A204.1 (cell line): ENCODE results near the gene UBL3.
A peak's percentile ranks its signal among the peaks of the same experiment; 100 is the strongest.

ENCODE experiments used
- FAIRE-seq: peaks from 2 replicates; lab custom pipeline; 2012; peaks lifted over from hg19 to GRCh38; lab: Jason Lieb, UNC

UBL3 gene

DNA sequence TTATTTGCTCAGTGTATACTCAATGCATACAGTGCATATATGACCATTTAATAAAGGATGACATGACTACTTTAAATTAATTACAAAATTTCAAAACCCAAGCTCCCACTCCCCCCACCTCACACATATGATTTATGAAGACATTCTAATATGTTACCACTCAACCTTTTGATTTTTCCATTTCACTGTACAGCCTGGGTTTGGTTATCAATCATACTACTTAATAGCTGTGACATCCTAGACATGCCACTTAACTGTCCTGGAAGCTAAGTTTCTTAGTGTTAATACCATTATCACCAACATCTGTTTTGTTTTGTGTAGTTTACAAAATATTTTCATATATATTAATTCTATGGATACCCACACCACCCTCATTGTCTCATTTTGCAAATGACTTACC lies 42.2 kb downstream of the UBL3 start:
- FAIRE-seq = no peak

DNA sequence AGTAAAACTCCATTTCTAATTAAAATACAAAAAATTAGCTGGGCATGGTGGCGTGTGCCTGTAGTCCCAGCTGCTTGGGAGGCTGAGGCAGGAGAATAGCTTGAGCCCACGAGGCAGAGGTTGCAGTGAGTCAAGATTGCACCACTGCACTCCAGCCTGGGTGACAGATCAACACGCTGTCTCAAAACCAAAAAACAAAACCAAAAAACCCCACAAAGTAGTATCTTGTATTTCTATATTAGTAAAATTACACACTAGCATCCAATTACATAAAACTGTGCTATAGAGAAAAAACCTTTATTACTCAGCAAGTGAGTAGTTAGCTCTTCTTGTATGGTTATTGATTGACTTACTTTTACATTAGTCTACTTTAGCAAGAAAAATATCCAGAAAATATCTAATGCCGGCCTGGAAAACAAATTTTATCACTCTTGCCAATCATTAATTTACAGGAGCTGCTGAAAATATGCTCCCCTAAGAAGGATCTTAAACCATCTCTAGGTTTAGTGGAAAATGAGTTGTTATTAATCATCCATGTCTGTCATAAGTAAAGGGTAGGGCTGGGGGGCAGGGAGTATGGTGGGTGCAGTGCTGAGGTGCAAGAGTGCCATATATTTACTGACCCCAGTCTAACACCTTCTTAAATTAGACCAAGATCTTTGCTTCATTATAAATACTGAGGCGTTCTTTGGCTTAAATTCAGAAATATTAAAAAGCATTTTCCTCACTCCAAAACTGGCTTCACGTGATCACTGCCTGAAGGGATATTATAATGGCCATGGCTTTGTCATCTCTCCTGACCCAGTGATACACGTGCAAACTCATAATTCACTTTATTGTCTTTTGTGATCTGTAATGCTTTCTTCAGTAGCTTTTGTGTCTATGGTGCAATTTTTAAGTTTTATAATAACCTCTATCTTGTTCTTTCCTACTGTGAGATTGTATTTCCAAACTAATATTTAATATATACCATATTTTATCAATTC lies 44.1 kb downstream of the UBL3 start:
- no peak for FAIRE-seq

DNA sequence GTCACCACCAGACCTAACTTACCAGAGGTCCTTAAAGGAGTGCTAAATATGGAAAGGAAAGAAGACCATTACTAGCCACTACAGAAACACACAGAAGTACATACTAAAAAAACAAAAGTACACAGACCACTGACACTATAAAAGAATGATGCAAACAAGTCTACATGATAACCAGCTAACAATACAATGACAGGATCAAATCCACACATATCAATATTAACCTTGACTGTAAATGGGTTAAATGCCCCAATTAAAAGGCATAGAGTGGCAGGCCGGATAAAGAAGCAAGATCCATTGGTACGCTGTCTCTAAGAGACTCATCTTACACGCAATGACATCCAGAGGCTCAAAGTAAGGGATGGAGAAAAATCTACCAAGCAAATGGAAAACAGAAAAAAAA lies 47.2 kb downstream of the UBL3 start:
- FAIRE-seq = no peak

DNA sequence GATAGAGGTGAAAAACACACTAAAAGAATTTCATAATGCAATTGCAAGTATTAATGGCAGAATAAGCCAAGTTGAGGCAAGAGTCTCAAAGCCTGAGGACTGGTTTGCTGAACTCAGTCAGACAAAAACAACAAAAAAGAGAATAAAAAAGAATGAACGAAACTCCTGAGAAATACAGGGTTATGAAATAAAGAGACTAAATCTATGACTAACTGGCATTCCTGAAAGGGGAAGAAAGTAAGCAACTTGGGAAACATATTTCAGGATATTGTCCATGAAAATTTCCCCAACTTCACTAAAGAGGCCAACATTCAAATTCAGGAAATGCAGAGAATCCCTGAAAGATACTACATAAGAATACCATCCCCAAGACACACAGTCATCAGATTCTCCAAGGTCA lies 47.8 kb downstream of the UBL3 start:
- FAIRE-seq = no peak

DNA sequence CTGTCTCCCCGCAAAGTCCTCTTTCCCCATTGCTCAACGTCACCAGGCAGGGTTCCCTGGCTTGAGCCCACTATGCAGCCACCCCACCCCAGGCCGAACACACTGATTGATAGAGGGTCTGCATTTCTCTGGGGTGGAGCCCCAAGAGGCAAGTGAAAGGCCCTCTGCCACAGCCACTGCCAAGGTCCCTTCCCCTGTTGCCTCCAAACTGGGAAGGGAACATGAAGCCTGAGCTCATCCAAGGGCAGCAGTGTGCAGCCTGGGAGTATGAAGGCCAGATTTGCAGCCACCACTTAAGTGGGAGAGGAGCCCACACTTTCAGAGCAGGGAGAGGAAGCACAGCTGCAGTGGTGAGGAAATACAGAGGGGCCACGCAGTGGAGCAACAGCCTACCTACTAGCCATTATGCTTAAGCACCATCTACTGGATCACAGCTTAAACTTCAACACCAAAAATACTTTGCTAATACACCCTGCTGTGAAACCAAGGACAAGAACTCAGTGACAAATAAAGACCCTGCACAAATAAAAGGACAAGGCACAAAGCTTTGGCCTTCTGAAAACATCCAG lies 48.6 kb downstream of the UBL3 start:
- FAIRE-seq = no peak

DNA sequence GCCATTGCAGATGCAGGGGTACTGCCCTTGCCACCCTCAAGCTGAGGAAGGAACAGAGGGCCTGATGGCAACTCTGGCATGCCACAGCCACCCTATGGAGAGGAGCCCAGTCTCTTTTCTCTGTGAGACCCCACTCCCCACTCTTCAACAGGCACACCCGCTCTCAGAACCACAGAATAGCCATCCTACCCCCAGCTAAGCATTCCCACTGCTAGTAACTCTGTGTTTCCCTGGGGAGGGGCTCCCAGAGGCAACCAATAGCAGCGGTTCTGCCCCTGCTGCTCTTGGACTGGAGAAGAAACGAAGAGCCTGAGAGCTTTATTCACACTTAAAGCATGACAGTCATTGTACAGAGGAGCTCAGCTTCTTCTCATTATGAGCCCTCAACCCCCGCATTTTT lies 49.3 kb downstream of the UBL3 start:
- no peak for FAIRE-seq

DNA sequence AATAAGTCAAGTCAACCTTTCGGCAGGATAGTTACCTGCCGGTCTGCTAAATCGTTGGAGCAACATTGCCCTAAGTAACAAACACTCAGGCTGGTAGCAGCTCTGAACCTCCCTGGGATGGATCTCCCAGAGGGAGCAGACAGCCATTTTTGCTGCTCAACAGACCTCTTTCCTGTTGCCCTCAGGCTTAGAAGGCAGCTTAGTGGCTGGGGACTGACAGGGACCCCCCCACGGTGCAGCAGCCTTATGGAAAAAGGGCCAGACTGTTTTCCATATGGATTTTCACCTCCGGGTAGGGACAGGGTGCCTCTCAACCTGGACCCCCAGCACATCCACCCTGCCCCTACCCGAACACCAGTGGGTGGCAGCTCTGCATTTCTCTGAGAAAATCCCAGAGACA lies 49.7 kb downstream of the UBL3 start:
- no peak for FAIRE-seq

DNA sequence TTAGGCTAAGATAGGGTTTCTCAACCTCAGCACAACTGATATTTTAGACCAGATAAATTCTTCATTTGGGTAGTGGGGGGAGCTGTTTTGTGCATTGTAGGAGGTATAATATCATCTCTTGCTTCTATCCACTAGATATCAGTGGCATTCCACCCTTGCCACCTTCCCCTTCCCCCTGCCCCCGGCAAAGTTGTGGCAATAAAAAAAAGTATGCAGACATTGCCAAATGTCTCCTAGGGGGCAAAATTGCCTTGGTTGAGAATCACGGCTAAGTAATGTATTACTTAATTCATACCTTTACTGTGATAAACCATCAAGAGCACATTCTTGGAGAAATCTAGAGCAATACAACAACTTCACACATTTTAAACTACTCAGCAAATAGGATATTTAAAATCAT lies 51.4 kb downstream of the UBL3 start:
- no peak for FAIRE-seq

DNA sequence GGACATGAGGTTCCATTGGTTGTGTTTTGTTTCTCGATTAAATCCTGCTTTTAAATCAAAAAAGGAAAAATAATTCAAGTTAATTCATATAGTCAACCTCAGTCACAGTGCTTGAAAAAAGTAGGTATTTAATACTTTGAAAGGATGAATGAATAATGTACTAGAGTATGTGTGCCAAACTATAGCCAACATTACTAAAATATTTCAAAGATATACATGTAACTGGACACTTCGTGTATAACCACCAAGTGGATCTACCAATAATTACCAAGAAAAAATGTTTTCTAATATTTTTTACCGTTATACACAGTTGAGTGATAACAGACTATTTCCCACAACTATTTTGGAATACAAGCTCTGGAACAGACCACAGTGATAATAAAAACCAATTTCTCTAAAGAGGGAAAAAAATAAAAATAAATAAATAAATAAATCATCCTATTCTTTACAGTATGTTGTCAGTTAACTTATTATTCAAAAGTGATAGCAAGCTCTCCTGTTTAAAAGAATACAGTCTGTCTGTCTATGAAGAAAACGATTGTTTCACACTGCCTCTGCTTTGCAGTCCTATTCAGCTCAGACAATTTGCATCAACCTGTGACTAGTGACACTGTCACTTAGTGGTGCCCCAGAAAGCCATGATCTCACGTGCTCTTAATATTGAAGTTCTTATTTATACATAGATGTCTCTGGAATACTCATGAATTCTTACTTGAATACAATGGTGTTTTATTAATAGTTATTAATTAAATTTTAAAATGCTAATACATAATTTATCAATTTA lies 58.2 kb downstream of the UBL3 start:
- no peak for FAIRE-seq

DNA sequence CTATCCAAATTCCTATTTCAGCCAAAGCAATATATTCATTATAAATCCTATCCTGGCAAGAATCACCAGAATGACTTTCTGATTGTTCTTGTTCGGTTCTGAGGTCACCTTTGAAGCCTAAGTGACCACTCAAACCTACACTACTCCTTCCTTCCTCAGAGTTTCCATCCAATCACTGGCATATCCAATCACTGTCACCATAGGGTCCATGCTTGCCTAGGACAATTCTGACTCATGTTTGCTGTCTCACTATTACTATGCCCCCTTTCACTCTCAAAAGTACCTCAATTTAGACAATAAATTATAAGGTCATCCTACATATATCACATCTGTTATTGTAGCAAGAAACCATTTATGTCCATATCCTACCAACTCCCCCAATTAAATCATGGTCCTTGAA lies 58.9 kb downstream of the UBL3 start:
- no peak for FAIRE-seq

DNA sequence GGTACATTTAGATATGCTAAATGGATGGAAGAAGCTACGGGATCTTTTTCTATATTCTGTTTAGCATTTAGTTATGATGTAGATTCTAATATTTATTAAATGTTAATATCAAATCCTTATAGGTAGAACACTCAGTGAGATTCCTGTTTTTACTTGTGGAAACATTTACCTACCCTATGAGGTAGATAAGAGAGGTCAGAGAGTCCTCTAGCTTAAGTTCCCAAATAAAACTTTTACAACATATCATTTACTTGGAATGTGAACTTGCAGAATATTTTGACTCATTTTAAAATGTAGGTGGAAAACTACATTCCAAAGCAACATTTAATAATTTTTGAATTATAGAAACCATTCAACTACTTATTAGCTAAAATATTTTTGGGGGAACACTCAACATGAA lies 63.7 kb downstream of the UBL3 start:
- no peak for FAIRE-seq

DNA sequence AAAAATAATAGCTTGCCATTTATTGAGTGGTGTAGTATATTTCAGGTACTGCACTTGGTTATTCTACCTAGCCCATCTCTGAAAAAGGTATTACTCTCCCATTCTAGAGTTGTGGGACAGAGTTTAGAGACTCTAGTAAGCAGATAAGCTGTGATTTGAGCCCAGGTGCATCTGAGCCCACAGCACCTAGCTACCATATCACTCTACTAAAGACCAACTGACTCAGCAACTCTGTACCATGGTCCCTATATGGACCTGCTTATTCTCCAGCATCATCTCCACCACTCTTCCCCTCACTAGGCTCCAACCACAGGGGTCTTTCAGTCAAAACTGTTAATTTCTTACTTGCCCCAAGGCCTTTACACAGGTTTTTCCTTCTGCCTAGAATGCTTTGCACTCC lies 64.4 kb downstream of the UBL3 start:
- no peak for FAIRE-seq

DNA sequence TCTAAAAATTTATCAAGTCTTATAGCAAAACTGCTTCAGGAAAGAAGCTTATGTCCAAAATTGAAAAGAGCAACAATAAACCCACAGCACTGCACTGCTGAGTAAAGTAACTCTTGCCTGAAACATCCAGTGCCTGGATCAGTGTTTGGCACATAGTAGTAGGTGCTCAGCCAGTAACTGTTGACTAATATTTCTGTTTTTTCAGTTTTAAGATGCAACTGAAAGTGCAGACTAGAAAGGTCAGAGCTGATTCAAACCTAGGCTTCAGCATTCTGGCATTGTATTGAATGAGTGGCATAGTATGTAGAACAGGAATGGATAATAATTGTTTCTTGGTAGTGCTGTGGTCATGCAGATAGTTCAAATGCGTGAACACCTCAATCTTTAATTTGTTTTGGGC lies 67.6 kb downstream of the UBL3 start:
- FAIRE-seq = no peak

DNA sequence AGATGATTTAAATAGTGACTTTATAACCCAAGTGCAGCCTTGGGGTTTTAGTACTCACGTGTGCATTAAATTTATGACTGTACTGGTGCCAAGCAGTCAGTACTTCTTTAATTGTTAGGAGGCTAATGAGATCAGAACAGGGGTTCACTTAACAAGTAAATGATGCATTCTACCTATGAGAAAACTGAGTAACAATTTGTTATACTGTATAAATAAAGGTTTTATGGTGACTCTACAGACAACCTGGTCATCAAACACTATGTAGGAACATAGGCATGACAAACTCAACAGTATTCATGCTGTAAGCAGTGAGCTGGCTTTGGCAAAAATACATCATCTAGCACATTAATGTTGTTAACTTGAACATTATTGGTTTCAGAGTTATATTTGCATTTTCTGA lies 75.6 kb downstream of the UBL3 start:
- FAIRE-seq = no peak

DNA sequence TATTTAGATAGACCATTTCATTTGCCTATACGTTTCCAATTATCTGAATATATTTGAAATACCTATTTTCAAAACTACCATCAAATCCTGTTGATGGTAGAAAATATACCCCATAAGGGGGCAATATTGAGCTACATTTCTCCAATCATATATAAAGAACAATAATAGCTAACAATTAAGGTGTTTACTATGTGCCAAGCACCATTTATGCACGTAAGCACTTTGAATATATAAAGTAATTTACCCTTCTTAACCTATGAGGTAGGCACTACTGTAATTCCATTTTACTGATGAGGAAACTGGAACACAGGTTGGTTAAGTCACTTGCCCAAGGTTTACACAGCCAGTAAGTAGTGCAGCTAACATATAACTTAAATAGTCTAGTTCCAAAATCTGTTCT lies 79.2 kb downstream of the UBL3 start:
- peak; percentile 95 for FAIRE-seq

DNA sequence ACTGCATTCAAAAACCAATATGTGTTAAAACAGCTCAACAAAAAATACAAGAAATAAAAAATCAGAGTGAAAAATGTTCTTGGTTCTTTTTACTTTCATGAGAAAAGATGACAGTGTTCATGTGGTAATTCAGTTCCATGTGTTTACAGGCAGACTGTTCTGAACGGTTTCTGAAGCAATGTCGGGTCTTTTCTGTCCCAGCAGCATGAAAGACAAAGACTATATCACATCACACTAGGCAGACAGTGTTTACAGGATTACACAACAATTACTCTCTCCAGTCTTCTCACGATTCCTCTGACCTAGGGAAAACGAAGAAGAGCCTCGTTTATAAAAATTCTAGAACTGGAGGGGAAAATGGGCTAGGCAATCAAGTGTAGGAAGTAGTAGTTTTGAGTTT lies 83.4 kb downstream of the UBL3 start:
- FAIRE-seq = no peak

DNA sequence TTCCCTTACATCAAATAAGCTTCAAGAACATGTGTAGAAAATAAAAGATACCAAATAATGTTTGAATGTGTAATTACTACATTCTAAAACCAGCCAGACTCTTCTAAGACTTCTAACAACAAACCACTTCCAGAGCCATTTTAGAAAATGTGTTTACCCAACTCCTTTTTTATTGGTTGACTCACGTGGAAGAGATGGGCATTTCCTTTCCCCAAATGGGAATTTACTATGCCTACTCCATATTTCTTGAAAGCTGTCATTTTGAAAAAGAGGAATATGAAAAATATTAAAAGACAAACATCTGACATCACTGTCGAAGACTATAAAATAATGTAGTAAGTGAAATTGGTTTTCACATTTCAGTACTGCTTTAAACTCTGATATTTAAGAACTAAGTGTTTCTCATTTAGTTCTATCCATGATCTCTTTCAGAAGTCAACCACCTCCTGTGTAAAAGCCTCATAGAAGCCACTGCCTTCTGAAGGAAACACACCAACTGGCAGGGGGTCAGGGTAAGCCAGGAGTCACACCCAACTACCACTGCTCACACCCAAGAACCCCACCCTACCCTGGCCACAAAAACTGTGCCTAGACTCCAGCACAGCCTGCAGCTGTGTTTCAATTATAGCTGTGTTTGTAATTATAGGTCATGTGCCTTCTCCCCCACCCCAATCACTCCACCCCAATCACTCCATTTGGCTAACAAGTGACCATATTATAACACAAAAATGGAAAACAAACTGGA lies 86.8 kb downstream of the UBL3 start:
- FAIRE-seq = no peak

DNA sequence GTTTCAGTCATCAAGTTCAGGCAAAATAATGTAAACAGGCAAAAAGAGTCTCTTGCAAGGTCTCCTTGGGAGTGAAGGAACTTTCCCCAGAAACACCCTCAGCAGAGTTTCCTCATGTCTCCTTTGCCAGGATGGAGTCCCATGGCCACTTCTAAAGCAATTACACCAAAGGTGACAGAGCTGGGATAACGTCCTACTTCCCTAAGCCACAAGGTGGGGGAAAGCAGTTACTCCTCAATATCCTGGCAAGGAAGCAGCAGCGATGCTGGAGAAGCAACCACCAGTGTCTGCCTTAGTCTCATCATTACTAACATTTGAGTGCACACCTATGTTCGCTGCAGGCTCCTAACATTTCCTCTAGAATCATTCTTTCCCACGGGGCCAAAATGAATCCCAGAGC lies 88.6 kb downstream of the UBL3 start:
- no peak for FAIRE-seq

DNA sequence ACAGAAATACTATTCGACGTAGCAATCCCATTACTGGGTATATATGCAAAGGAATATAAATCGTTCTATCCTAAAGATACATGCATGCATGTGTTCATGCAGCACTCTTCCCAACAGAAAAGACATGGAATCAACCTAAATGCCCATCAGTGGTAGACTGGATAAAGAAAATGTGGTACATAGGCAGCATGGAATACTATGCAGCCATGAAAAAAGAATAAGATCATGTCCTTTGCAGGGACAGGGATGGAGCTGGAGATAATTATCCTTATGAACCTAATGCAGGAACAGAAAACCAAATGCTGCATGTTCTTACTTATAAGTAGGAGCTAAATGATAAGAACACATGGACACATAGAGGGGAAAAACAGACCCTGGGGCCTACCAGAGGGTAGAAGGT lies 89.3 kb downstream of the UBL3 start:
- no peak for FAIRE-seq

DNA sequence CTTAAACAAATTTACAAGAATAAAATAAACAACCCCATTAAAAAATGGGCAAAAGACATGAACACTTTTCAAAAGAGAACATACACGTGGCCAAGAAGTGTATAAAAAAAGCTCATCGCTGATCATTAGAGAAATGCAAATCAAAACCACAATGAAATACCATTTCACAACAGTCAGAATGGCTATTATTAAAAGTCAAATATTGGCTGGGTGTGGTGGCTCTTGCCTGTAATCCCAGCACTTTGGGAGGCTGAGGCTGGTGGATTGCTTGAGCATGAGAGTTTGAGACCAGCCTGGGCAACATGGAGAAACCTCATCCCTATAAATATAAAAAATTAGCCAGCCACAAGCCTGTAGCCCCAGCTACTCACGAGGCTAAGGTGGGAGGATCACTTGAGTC lies 89.9 kb downstream of the UBL3 start:
- FAIRE-seq = no peak

DNA sequence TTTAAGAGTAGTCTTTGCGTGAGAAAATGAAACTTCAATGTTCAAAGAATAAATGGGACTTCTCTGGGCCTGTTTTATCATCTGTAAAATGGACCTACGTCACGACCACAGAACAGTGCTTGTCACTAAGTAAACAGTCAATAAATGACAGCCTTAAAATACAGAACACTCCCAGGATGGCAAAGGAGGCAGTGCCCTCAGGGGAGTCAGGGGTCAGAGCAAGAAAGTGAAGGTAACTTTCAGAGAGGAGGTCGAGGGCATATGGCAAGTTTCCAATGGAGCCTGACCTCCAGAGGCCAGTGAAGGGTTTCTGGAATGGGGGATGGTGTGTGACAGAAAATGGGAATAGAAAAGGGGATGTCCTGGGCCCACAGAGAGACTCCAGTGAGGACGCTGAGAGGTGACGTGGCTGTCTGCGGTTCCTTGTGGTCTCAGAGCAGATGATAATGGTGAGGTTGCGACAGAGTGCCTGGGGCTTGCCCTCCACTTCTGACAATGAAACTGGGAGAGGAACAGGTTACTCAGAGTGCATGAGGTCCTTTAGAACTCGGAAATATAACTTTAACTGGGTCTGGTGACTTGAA lies 91.8 kb downstream of the UBL3 start:
- FAIRE-seq = no peak

DNA sequence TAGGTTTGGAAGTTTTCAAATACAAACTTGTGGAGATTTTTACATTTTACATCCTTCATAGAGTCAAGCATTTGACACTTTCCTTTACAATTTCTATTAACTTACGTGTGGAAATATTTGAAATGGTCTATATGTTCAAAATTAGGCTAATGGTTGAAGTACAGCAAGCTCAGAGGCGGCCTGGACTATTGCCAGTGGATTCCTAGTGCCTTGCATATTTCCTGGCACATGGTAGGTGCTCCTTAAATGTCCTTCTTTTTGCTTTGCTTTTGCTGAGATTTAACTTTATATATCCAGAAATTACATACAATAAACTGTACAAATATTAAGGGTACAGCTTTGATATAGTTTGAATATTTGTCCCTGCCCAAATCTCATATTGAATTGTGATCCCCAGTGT lies 93.9 kb downstream of the UBL3 start:
- no peak for FAIRE-seq
